HG03135 (cell line): Measurements from ENCODE around the gene OR10J5.

Source experiments
- ATAC-seq: cut with Tn5 transposase; IDR thresholded peaks from one replicate; pipeline ENCODE4 v1.9.1; 2021; ENCODE audit warnings: mild to moderate bottlenecking, moderate library complexity; ENCODE audit not compliant: unreplicated experiment

Gene OR10J5

GRCh38 chr1:159492575-159493323, 43.1 kb downstream of the OR10J5 start:
- no peak for ATAC-seq
